HG03378 (cell line): Measurements from ENCODE around the gene MTREX.
"Not testable (repeated sequence)": the region's sequence is repeated elsewhere in the genome, so short reads cannot be mapped to it uniquely, and the experiment has no call there.

Source experiments
- ATAC-seq: cut with Tn5 transposase; IDR thresholded peaks from one replicate; pipeline ENCODE4 v1.9.1; 2021; ENCODE audit warnings: mild to moderate bottlenecking, moderate library complexity; ENCODE audit not compliant: unreplicated experiment

MTREX gene

DNA sequence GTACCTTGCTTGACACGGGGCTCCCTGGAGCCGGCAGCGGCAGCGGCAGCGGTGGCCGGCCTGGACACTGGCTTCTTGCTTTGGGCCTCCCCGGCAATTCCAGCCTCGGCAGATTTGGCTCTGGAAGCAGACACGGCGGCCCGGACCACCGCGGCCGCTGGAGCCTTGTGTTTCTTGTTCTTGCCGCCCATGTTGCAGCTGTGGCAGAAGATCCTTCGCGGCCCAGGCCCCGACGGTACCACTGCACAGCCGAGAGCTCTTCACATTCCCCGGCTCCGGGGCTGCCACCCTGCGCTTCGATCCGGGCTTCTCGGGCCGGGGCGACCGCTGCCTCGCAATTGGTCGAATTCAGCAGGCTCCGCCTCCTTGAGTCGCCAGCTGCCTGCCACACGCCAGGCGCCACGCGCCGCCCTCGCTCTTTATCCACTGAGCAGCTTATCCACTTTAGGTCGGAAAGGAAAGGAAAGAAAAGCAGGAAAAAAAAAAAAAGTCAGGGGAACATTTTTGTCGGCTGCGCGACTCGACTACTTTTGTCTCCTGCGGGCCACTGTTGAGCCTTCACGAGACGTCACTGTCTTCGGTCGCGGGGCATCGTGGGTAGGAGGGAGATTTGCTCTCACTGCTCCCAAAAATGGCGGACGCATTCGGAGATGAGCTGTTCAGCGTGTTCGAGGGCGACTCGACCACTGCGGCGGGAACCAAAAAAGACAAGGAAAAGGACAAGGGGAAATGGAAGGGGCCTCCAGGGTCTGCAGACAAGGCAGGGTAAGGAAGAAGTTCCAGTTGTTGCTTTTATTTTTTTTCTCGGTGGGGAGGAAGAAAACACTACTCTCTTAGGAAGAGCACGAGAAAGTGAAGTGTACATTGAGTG lies at the start of gene MTREX, which contains the start of gene DHX29:
Gene MTREX (plus strand): TSS at position 607 of the 871 bp plus-strand sequence. CDS start 25 bp downstream, at position 632.
Gene DHX29 (minus strand): TSS at position 312 of the 871 bp plus-strand sequence. CDS start 121 bp downstream, at position 191.
- peak; percentile 87 for ATAC-seq

DNA sequence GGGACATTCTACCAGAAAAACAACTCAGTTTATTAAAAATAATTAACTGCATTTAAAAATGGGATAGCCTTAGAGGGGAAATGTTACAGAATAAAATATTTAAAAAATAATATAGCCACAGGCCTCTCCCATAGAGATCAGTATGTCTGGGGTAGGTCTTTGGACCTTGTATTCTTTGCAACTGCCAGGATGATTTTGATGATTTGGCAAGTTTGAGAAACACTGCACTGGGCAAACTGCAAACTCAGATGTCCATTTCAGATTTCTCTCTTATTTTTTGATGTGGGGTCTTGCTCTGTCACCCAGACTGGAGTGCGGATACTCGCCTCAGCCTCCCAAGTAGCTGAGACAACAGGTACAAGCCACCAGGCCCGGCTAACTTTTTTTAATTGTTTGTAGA lies 49.5 kb upstream of the MTREX start:
- no peak for ATAC-seq

DNA sequence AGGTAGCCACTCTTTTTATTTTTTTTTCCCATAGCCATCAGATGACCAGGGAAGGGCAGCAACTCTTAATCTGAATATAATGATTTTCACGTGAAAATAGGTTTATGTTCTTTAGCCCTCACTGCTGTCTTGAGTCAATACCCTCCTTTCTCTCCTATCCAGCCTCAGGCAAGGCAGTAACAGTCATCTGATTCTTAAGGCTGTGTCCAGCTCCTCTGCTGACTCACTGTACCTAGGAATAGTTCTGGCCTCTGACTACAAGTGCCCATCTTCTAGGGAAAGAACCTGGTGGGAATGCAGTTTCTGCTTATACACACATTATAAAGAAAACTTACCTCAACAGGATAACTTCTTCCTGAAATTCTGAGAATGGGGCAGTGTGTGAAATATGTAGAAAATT lies 31.0 kb upstream of the MTREX start:
- ATAC-seq: no peak

DNA sequence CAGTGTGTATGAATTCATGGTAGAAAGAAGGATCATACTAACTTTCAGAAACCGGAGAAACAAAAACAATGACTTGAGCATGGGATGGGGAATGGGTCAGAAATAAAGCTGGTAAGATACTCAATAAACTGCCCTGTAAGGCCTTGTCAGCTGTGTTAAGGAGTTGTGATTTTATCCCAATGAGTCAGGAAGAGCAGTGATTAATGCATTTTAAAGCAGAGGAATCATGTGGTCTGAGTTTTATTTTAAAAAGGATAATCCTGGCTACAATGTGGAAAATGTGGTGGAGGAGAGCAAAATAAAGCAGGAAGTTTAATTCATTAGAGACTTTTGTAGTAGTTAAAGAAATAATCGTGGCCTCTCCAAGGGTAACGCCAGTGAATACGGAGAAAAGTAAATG lies 29.0 kb upstream of the MTREX start:
- no peak for ATAC-seq

DNA sequence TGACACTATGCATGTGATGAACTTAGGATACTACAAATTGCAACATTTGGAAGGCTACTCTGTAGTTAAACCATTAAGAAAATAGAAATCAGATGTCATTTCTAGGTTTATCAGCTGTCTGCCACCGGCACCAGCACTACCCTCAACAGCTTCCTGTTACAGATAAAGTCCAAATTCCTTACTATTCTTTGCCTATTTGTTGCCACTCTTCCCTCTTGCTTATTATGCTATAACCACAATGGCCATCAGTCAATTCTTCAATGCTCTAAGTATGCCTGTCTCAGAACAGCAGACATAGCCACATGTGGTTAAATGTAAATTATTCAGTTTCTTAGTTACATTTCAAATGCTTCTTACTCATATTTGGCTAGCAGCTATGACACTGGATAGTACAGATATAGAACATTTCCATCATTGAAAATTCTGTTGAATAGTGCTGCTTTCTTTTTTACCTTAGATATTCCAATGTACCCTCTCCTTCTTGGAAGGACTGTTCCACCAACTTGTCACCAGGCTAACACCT lies 21.3 kb upstream of the MTREX start:
- ATAC-seq: no peak

DNA sequence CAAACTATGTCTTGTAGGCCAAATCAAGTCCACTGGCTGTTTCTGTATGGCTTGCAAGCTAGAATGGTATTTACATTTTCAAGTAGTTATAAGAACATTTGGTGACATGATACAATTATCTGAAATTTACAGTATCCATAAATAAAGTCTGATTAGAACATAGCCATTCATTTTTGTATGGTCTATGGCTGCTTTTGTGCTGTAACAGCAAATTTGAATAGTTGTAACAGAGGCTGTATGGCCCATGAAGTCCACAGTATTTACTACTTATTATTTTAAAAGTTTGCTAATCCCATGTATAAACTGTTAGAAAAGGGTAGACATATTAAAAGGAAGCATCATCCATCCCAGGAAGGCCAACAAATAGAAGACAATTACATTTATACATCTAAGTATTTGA lies 18.0 kb upstream of the MTREX start:
- ATAC-seq: no peak

DNA sequence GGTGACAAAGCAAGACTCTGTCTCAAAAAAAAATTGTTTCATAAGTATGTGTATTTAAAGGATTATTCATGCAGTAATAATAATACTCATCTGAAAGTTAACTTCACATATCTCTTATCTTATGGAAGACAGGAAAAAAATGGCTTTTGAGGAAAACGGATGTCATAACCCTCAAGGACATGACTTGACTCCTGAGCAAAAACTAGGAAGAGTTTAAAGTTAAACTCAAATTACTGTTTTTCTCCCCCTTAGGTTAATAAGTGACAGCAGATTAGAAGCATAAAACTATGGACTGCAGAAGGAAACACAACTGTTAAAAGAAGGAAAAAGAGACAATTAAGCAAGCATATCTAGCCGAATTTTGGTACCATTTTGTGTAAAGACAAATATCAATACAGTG lies 16.8 kb upstream of the MTREX start:
- no peak for ATAC-seq

DNA sequence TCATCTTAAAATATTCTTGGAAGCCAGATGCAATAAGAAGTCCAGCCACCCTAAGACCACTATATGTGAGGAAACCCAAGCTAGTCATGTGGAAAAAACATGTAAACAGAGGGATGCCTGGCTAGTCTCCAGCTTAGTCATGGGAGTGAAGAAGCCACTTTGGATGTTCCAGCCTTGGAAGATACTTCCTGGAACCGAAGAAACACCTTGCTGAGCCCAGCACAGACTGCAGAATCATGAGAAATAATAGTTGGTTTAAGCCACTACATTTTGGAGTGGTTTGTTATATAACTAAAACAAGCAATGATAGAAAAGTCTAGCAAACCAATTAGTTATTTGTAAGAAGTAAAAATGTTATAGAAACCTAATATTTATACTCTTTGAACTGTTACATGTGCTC lies 12.9 kb upstream of the MTREX start:
- ATAC-seq: no peak

DNA sequence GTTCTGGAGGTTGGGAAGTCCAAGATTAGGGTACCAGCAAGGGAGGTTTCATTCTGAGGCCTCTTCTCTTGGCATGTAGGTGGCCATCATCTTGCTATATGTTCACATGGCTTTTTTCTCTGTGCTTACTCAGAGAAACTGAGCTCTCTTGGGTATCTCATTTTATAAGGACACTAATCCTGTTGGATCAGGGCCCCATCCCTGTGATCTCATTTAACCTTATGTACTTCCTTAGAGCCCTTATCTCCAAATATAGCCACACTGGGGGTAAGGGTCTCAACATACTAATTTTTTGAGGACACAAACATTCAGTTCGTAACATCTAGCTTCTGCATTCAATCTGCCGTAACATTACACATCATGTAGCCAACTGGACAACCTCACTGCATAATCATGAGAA lies 6.9 kb upstream of the MTREX start:
- ATAC-seq: no peak

DNA sequence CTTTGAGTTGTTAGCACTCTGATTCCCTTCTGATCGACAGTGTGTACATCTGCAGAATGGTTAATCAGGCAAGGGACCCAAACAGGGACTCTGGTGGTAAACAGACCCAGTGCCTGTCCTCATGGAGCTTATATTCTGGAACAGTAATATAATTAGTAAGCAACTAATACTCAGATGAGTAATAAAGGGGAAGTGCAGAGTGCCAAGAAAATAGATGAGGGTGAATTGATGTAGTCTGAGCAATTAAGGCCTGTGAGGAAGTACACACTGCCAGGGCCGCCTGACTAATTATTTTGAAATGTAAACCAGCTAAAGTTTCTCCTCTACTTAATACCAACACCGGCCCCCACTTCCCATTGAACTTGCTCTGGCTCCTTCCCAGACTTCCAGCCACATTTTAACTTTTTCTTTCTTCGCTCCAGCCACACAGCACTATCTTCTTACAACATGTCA lies 4.5 kb upstream of the MTREX start:
- no peak for ATAC-seq

DNA sequence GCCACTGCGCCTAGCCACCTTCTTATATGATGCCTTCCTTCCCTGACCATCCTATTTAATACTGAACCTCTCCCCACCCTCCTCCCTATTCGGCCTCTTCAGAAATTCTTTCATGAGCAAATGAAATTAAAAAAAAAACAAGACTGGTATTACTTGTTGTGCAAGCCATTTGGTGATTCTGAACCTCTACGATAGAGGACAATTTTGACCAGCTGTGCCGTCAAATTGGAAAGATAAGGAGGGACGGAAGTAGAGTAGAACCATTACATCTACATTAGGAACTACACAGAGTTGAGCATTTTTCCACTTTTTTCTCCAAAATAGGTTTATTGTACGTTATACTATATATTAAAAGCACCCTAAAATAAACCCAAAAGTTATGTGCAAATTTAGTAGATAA lies 3.2 kb upstream of the MTREX start:
- no peak for ATAC-seq

DNA sequence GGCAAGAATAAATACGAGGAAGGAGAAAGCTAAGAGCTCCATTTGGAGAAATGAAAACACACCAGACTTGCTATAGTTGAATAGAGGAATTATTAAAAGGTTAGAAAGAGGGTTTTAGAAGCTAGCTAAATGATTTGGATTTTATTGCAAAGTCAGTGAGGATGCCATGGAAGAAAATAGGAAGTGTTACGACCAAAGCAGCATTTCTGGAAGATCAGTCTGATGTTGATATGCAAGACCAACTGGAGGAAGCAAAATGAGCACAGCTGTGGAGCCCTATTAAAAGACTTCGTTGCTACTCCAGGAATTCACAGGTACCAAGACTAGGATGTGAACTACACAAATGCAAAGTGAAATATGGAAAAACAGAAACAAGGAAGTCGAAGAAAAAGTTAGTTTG lies 2.4 kb upstream of the MTREX start:
- no peak for ATAC-seq

DNA sequence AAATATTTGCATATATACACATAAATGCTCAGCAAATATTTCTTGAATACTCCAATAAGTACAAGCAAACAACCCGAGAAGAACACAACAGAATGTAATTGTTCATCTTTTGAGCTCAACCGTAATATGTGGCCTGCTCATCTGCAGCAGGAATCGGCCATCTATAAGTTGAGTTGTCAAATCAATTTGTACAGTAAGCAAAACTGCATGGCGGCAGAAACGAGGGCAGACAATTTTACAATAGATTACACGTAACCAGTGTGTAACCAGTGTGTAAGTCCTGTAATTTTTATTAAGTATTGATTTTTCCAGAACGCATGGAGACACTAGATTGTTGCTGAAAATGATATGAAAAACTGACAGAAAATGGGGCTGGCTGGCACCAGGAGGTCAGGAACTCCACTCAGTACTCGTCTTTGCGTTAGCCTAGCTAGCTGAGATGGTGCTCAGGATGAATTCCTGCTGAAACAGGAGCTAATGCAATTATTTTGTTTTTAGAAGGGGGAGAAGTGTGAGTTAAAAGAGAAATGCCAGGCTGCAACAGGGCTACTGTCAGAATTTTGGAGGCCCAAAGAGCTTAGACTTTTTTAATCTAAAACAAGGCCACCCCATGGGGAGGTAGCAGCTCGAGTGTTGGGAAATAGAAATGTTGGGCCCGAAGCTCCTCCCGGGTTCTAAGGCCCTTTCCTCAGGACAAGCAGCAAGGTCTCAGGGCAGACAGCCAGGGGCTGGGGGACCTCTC lies 977 bp upstream of the MTREX start:
- peak; percentile 1 for ATAC-seq

DNA sequence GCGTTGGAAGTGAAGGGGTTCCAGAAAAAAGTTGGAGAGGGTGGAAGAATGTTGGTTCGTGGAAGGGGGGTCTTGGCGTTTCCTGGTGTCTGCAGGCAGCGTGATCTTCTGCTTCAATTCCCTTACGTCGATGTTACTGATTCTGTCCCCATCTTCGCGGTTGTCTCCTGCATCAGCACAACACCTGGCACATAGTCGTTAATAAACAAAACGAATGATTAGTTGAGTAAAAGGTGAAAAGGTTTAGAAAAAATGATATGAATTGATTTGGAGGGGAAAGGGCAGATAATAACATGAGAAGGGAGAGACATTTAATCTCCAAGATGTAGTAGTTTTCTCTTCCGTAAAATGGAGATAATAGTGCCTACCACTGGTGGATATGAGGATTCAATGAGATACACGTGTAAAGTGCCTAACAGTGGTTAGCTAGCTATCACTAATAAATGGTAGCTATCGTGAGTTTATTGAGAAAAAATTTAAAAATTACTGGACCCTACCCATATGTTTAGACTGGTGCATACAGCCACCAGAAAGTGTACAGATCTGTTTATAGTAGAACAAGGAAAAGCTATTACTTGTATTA lies 556 bp downstream of the MTREX start:
- ATAC-seq: no peak

DNA sequence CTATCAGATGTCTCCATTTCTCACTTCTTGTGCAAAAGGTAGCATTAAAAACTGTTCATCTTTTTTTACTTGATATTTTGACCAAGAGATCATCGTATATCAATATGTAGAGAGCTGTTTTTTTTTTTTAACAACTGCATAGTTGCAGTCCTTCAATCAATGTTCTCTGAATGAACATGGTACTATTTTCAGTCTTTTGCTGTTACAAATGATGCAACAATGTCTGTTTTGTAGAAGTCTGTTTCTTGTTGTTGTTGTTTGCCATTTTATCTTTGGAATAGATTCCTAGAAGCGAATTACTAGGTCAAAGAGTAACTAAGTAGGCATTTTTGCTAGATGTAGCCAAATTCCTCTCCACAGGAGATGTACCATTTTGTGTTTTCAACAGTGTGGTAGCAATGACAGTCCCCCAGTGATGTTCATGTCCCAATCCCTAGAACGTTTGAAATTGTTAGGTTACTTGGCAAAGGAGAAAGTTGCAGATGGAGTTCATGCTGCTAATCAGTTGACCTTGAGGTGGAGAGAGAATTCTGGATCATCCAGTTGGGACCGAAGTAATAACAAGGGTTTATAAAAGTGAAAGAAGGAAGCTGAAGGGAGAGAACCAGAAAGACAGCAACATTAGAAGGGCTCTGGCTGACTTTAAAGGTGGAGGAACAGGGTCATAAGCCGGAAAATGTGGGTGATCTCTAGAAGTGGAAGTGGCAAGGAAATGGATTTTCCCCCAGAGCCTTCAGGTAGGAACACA lies 6.3 kb downstream of the MTREX start:
- ATAC-seq: no peak

DNA sequence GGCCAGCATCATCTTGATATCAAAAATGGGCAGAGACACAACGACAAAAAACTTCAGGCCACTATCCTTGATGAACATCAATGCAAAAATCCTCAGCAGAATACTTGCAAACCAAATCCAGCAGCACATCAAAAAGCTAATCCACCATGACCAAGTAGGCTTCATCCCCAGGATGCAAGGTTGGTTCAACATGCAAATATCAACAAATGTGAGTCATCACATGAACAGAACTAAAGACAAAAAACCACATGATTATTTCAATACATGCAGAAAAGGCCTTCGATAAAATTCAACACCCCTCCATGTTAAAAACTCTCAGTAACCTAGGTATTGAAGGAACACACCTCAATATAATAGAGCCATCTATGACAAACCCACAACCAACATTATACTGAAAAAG lies 8.5 kb downstream of the MTREX start:
- ATAC-seq: no peak

DNA sequence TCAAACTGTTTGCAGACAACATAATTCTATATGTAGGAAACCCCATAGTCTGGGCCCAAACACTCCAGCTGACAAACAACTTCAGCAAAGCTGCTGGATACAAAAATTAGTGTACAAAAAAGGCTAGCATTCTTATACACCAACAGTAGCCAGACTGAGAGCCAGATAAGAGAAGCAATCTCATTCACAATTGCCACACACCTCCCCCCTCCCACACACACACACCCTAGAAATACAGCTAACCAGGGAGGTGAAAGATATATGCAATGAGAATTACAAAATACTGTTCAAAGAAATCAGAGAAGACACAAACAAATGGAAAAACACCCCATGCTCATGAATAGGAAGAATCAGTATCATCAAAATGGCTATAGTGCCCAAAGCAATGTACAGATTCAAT lies 9.0 kb downstream of the MTREX start:
- no peak for ATAC-seq

DNA sequence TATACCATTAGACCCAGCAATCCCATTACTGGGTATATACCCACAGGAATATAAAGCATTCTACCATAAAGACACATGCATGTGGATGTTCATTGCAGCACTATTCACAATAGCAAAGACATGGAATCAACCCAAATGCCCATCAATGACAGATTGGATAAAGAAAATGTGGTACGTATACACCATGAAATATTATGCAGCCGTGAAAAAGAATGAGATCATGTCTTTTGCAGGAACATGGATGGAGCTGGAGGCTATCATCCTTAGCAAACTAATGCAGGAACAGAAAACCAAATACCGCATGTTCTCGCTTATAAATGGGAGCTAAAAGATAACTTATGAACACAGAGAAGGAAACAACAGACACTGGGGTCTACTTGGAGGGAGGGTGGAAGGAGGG lies 10.4 kb downstream of the MTREX start:
- not testable (repeated sequence) for ATAC-seq

DNA sequence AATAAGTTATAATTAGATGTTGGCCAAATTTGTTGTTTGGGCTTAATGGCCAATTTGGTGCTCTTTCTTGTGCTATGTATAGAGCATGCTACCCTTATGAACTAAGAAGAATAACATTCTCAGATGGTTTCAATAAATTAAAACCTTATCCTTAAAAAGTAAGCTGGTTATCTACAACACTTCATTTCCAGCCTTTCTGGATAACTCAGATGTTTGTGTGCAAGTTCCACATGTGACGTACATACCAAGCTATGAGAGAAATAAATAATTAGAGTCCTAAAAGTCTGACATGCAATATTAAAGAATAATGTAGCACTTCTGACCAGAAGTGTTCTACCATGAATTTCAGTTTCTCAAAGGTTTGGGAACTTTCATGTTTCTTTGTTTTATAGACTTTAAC lies 11.7 kb downstream of the MTREX start:
- no peak for ATAC-seq

DNA sequence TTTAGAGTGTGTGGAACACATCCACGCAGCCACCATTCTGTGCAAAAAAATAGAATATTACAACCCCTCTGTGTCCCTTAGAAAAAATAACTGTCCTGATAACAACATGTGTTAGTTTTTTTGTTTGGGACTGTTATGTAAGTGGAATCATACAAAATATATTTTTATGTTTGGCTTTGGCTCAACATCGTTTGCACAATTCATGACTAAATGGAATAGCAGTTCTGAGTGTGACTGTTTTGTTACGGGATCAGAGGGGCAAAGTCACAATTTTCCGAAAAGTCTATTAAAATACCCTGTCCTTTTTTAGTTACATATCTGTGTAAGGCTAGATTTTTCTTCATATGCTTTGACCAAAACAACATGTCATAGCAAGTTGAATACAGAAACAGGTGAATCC lies 12.8 kb downstream of the MTREX start:
- no peak for ATAC-seq

DNA sequence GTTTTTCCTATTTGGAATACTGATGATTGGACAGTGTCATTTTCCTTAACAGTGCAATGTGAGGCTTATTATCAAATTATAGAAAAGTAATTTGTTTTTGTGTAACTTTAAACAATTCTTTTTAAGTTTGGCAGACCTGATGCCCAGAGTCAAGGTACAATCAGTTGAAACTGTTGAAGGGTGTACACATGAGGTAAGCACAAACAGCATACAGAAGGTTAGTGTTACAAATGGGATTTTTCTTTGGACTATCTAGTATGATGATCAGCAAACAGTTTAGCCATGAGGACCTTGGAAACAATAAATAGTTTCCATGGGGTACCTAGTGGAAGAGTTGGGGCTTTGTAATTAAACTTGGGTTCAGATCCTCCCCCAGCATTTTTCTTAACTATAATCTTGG lies 16.2 kb downstream of the MTREX start:
- no peak for ATAC-seq
